Measurements from ENCODE around the gene PARD3.

PARD3 gene

GRCh38 chr10:34689053-34689452, 126.0 kb downstream of the PARD3 start:
- DNase-seq (ENCODE audit: low read depth), result no peak

DNA sequence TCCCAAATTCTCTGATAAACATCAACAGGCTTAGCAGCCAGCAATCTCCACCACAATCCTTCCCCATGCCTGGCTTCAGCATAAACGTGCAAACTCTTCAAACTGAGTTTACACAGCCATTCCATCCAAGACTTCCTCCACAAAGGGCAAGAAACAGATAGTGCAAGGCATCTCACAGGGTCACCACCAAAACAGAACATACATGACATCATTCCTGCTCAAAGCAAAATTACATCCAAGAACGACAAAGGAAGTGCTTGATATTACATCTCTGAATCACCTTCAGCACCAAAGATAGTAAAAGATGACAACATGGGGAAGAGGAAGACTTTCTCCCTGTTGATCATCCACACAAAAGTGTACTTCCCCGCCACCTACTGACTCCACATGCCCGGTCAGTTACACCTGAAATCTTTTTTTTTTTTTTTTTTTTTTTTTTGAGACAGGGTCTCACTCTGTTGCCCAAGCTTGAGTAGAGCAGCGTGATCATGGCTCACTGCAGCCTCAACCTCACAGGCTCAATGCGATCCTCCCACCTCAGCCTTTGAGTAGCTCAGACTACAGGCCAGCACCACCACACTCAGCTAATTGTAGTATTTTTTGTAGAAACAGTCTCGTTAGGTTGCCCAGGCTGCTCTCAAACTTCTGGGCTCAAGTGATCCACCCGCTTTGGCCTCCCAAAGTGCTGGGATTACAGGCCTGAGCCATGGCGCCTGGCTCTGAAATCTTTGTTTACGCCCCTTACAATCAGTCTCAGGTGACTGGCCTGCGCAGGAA, 127.5 kb downstream of the PARD3 start:
- DNase-seq (ENCODE audit: low read depth), result peak; percentile 28

DNA sequence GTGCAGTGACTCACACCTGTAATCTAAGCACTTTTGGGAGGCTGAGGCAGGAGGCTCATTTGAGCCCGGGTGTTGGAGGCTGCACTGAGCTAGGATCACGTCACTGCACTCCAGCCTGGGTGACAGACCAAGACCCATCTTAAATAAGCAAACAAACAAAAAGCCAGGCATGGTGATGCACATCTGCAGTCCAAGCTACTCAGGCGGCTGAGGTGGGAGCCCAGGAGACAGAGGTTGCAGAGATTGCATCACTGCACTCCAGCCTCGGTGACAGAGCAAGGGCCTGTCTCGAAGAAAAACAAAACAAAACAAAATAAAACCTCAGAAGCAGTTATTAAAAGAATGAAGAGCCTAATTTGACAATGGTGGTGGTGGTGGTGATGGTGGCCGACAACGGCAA, 132.5 kb downstream of the PARD3 start:
- no peak for DNase-seq (ENCODE audit: low read depth)

- peak; percentile 42 for DNase-seq (ENCODE audit: low read depth)
These were observed 133.2 kb downstream of the PARD3 start for GRCh38 chr10:34681933-34682332.

DNA sequence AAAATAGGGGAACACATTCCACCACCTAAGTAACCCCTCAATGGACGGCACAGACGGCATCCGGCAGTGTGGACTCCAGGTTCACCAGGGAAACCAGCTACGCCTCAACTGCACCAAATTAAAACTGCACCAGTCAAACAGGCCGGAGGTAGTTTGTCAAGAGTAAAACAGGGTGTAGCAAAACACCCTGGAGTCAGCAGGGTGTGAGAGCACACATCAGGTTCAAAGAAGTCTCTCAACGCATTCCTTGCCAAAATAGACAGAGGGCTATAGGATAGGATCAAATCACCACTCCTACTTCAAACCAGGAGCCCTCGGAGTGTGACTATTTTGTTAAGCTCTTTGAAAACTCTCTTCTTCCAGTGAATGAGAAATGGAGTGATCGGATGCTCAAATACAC, 135.9 kb downstream of the PARD3 start:
- no peak for DNase-seq (ENCODE audit: low read depth)

- DNase-seq (ENCODE audit: low read depth), result no peak
These were observed 137.5 kb downstream of the PARD3 start for GRCh38 chr10:34677591-34677990.

GRCh38 chr10:34677132-34677531, 138.0 kb downstream of the PARD3 start:
- DNase-seq (ENCODE audit: low read depth), result no peak

DNA sequence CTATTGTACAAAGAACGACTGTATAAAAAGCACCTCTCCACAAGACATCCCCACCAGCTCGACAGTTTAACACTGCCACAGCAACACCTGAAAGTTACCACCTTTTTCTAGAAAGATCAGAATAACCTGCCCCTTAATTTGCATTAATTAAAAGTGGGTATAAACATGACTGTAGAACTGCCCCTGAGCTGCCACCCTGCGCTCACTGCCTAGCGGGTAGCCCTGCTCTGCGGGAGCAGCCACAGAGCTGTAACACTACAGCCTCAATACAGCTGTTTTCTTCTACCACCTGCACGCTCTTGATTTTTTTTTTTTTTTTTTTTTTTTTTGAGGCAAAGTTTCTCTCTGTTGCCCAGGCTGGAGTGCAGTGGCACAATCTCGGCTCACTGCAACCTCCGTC, 140.9 kb downstream of the PARD3 start:
- no peak for DNase-seq (ENCODE audit: low read depth)

DNA sequence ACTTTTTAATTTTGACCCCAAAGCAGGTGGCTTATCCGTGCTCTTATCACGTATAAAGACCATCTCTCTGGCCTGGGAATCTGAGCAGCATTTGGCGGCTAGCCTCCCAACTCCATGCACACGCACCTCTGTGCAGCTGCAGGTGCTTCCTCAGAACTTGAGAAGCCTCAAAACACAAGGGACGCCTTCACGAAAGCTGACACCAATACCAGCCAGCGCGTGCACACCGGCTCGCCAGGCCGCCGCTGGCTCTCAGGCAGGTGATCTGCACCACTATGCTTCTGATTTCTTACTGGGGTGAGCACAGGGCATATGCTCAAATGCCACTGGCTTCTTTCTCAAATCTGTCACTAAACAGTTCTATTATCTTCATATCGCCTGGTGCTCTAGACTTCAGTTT, 145.0 kb downstream of the PARD3 start:
- no peak for DNase-seq (ENCODE audit: low read depth)

DNA sequence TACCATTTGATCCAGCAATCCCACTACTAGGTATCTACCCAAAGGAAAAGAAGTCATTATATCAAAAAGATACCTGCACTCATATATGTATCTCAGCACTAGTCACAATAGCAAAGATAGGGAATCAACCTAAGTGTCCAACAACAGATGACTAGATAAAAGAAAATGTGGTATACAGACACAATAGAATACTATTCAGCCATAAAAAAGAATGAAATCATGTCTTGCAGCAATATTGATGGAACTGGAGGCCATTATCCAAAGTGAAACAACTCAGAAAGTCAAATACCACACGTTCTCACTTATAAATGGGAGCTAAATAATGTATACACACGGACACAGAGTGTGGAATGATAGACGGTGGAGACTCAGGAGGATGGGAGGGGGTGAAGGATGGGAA, 146.0 kb downstream of the PARD3 start:
- no peak for DNase-seq (ENCODE audit: low read depth)

GRCh38 chr10:34667177-34667576, 147.9 kb downstream of the PARD3 start:
- no peak for DNase-seq (ENCODE audit: low read depth)

- DNase-seq (ENCODE audit: low read depth), result peak; percentile 96
These were observed 148.9 kb downstream of the PARD3 start for GRCh38 chr10:34666008-34666704.

DNA sequence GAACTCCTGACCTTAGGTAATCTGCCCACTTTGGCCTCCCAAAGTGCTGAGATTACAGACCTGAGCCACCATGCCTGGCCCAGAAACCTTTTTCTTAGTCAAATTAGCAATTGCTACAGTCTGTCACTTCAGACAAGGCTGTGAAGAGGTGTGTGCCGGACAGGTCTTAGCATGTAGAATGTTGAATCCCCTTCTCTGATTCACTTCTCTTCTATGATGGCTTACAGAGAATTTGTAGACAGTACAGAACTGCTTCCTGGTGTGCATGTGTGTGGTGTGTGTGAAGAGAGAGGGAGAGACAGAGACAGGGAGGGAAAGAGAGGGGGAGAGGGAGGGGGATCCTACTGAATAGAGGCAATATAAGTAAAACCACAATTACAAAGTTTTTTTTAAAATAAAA, 150.4 kb downstream of the PARD3 start:
- no peak for DNase-seq (ENCODE audit: low read depth)

- DNase-seq (ENCODE audit: low read depth), result no peak
These were observed 153.5 kb downstream of the PARD3 start for GRCh38 chr10:34661580-34661979.

DNA sequence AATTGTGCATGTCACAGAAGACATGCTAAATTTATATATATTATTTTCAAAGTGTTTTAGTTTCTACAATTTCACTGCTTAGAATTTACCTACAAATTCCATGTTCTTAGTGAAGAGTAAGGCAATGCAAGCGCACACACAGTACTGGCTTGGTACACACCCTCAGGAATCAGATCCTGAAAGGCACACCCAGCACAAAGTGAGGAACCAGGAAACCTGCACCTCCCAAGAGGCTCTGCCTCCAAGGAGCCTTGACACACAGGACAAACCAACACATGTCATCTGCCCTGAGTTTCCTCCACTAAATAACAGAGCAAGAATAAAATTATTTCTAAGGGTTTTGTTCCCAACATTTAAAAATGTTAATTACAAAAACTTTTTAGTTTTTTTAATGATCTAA, 156.2 kb downstream of the PARD3 start:
- DNase-seq (ENCODE audit: low read depth), result no peak

DNA sequence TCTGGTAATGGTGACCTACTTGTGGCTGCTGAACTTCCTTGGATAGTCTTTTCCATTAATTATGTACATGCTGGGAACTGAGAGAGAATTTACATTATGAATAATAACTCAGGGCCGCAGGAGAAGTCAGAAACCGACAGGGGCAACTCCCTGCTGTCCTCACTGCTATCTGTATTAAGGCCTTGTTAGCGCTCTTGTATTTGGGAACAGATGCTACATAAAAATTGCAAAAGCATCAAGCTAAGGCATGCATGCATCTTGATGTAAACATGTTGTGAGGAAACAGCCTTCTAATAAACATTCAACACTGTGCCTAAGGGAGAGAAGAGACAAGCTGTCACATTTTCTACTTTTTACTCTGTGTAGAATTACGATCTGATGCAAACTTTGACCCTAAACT, 158.4 kb downstream of the PARD3 start:
- DNase-seq (ENCODE audit: low read depth), result no peak

DNA sequence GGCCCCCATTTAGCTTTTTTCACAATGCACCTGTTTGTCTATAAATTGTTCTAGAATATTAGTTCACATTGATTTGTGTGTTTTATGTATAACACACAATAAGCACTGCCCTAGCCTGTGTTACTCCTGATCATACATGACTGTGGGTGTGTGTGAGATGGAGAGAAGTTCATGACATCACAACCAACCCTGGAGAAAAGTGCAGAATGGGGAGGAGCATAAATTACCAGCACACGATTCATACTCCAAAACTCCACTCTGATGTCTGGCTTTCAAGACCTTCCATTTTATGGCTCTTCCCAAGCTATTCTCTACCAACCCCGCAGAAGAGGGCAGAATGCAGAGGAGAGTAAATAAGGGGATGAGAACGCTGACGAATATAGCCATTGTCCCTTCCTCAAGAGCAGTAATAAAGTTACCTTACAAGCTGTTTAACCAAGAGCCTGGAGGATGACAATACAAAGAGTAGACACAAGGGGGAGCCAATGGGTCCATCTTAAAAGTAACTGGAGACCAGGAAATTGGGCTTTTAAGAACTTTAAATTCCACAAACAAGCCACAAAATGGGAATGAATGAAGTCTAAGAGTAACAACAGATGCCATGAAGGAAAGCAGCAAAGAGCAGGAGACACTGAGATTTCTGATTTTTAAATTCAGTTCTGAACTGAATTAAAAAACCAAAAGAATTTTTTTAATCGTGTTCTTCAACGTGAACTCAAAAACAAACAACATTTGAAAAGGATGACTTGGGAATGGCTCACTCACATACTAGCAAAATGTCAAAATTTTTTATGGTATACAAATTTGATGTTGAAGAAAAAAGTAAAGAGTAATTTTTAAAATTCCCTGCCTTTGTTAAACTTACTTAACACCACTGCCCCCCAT, 159.6 kb downstream of the PARD3 start:
- peak; percentile 65 for DNase-seq (ENCODE audit: low read depth)

DNA sequence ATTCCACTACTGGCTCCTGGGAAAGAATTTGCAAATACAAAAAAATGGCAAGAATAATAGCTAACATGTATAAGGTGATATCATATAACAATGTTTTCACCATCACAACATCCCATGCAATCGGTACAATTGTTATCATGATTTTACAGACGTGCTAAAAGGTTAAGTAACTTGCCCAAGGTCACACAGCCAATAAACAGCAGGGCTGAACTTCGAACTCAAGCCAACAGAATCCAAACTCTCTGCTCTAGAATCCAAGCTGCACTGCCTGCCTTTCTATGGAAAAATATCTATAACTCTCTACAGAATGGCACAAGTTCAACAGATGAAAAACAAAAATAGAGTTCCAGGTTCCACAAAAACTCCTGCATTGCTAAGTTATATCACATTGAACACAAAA, 160.9 kb downstream of the PARD3 start:
- no peak for DNase-seq (ENCODE audit: low read depth)

DNA sequence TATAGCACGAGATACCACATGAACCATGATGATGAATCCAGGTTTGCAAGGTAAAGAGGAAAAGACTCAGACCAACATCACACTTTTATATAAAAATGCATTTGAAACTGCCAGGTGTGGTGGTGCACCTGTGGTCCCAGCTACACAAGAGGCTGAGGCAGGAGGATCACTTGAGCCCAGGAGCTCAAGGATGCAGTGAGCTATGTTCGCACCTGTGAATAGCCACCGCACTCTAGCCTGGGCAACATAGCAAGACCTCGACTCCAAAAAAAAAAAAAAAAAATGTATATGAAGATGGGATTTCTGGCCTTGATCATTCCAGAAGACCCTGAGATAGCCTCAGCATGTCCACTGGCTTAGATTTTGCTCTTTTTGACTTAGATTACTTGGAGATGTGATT, 161.6 kb downstream of the PARD3 start:
- DNase-seq (ENCODE audit: low read depth), result no peak

- DNase-seq (ENCODE audit: low read depth), result peak; percentile 37
These were observed 163.5 kb downstream of the PARD3 start for GRCh38 chr10:34651416-34652195.

- DNase-seq (ENCODE audit: low read depth), result no peak
These were observed 164.9 kb downstream of the PARD3 start for GRCh38 chr10:34650156-34650555.

DNA sequence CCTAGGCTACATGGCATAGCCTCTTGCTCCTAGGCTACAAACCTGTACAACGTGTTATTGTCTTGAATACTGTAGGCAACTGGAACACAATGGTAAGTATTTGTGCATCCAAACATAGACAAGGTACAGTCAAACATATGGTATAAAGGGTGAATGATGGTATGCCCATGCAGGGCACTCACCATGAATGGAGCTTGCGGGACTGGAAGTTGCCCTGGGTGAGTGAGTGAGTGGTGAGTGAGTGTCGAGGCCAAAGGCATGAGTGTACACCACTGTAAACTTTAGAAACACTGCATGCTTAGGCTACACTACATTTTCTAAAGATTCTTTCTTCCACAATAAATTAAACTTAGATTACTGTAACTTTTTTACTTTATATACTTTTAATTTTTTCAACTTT, 165.7 kb downstream of the PARD3 start:
- DNase-seq (ENCODE audit: low read depth), result no peak

Data from amniotic epithelial cell (primary cell).